ENCODE data around the gene NME1.
"Not testable (repeated sequence)": the region's sequence is repeated elsewhere in the genome, so short reads cannot be mapped to it uniquely, and the experiment has no call there.

NME1 gene

DNA sequence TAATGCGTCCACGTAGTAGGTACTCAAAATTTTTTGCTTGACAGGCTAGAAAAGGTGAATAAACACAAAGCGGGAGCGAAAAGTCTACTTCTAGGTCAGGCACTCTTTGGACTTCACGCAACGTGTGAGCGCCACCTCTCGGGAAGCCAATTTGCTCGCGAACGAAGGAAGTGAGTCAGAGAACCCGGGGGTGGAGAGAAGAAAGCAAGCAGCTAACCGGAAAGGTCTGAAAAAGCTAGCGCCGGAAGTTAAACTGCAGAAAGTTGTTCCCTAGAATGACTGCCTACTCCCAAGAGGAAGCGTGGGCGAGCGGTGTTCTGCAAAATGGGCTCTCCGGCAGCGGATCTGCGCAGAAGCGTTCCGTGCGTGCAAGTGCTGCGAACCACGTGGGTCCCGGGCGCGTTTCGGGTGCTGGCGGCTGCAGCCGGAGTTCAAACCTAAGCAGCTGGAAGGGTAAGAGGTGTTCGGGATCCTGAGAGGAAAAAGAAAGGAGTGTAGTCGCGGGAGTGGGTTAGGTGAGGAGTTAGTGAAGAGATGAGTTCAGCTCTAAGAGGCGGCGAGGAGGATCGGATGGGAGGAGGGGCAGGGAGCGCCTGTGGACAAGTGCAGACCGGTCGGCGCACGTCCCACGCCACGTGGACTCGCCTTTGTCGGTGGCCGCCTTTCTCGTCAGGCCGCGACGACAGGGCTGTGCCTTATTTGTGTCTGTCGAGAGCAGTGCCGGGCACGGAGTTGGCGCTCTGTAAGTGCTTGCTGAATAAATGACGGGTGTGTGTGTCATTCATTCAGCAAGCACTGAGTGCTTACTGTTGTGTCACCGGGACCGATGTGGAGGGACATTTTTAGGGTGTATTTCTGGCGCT is at the start of gene NME1:
Gene NME1 (plus strand): TSS at position 350 of the 863 bp plus-strand sequence. CDS start 2,096 bp downstream, outside the sequence.
- peak; percentile 98 for DNase-seq (ENCODE audit: low spot score)

GRCh38 chr17:51107778-51108177 is 45.6 kb upstream of the NME1 start:
- no peak for DNase-seq (ENCODE audit: low spot score)

DNA sequence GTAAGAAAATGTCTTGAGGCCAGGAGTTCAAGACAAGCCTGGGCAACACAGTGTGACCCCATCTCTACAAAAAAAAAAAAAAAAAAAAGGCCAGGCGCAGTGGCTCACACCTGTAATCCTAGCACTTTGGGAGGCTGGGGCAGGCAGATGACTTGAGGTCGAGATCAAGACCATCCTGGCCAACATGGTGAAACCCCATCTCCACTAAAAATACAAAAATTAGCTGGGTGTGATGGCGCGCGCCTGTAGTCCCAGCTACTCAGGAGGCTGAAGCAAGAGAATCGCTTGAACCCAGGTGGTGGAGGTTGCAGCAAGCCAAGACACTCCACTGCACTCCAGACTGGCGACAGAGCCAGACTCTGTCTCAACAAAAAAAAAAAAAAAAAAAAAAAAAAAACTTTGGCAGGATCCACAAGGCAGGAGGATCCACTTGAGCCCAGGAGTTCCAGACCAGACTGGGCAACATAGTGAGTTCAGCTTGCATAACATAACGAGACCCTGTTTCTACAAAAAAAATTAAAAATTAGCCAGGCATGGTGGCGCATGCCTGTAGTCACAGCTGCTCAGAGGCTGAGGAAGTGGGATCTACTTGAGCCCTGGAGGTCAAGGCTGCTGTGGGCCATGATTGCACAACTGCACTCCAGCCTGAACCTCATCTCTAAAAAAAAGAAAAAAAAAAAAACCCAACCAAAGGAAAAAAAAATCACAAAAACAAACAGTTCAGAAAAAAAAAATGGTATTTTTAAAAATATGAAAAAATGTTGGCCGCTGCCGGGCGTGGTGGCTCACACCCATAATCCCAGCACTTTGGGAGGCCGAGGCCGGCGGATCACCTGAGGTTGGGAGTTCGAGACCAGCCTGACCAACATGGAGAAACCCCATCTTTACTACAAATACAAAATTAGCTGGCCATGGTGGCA is 40.8 kb upstream of the NME1 start:
- DNase-seq (ENCODE audit: low spot score), result not testable (repeated sequence)

DNA sequence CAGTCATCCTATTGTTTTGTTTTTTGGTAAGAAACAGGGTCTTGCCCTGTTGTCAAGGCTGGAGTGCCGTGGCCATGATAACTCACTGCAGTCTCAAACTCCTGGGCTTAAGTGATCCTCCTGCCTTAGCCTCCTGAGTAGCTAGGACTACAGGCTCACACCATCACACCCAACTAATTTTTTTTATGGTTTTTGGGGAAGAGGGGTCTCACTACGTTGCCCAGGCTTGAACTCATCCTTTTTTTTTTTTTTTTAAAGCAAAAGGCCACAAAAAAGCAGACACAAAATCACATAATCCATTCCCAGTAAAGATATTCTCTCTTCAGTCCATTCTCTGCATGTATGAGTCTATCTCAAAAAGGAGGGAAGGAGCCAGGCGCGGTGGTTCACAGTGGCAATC is 38.2 kb upstream of the NME1 start:
- no peak for DNase-seq (ENCODE audit: low spot score)

DNA sequence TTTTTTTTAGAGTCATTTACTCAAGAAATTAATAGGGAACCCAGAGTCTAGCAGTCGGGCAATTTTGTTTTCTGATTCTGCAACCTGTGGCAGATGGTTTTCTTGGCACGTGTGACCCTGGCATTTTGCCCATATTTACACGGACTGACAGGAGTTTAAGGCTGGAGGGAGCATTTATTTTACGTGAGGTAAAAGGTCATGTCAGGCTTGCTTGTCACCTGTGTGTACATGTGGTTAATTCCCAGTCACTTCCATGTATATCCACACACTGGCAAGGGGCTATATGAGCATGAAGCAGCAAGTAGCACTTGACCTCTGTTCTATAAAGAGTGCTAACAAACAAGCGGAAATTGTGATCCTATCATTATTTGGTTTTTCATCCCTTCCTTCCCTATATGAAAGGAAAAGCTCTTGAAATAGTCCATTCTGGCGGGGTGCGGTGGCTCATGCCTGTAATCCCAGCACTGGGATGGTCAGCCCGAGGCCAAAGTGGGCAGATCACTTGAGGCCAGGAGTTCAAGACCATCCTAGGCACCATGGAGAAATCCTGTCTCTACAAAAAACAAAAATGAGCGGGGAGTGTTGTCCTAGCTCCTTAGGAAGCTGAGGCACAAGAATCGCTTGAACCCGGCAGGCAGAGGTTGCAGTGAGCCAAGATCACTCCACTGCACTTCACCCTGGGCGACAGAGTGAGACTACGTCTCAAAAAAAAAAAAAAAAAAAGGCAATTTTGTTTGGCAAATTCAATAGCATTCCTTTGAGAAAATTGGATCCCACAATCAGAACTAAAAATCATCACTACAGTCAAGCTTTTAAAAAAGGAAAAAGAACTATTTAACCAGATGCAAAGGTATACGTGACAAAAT is 34.8 kb upstream of the NME1 start:
- DNase-seq (ENCODE audit: low spot score), result no peak

DNA sequence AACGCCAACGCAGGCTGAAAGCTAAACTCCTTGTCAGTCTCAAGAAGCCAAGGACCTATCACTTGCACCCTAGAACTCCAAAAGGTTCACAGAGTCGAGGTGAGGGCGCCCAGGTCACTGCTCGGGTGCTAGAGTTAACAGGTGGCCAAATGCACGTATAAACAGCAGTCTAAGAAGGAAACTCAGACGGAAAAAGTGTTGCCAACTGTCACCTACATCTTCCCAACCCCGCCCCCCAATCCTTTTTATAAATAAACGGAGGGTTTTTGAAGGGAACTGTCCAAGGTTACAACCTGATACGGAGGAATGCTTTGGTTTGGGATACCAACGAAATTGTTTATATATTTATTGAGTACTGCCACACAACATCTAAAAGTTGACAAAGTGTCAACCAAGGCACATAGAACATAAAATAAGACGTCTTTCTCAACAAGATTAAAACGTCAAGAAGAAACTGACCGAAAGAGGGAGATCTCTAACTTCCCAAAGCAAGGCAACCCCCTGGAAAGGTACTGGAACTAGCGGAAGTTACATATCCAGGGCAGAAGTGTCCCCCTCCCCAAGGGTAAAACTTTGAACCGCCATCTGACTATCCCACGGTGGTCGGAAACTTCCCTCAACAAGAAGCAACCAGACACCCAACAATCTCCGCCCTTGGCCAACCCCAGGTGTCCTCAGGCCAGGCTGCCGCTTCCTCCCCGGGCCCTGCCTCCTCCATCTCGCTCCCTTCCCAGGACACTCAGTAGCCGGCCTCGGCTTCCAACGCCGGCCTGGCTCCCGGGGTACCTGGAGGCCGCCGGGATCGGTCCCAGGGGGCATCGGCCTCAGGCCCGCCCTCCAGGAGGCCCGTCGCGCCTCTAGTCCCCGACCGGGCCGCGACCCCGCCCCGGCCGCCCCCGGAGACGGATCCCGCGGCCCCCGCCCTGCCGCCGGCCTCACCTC is 33.7 kb upstream of the NME1 start:
- DNase-seq (ENCODE audit: low spot score), result peak; percentile 82

DNA sequence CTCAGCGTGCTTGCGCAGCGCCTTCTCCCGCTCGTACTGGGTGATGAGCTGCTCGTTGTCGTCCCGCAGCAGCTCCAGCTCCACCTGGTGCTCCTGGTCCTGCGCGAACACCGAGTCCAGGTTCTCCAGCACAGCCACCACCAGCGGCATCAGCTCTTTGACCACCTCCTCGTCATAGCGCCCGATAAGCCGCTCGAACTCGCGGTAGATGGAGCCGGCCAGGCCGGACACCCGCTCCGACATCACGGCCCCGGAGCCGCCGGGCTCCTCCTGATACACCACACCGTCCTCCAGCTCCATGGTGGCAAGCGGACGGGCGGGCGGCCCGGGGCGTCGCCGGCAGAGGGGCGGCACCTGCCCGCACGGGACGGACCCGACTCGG is 33.0 kb upstream of the NME1 start:
- no peak for DNase-seq (ENCODE audit: low spot score)

GRCh38 chr17:51120739-51121619 is 32.4 kb upstream of the NME1 start, which contains the start of gene SPAG9:
SPAG9 (minus strand) TSS chr17:51120868; CDS start chr17:51120656, 212 bp downstream.
- peak; percentile 97 for DNase-seq (ENCODE audit: low spot score)

- DNase-seq (ENCODE audit: low spot score), result peak; percentile 66
Measured at GRCh38 chr17:51121620-51122472, 31.5 kb upstream of the NME1 start.

GRCh38 chr17:51122473-51123115 is 30.8 kb upstream of the NME1 start:
- not testable (repeated sequence) for DNase-seq (ENCODE audit: low spot score)

DNA sequence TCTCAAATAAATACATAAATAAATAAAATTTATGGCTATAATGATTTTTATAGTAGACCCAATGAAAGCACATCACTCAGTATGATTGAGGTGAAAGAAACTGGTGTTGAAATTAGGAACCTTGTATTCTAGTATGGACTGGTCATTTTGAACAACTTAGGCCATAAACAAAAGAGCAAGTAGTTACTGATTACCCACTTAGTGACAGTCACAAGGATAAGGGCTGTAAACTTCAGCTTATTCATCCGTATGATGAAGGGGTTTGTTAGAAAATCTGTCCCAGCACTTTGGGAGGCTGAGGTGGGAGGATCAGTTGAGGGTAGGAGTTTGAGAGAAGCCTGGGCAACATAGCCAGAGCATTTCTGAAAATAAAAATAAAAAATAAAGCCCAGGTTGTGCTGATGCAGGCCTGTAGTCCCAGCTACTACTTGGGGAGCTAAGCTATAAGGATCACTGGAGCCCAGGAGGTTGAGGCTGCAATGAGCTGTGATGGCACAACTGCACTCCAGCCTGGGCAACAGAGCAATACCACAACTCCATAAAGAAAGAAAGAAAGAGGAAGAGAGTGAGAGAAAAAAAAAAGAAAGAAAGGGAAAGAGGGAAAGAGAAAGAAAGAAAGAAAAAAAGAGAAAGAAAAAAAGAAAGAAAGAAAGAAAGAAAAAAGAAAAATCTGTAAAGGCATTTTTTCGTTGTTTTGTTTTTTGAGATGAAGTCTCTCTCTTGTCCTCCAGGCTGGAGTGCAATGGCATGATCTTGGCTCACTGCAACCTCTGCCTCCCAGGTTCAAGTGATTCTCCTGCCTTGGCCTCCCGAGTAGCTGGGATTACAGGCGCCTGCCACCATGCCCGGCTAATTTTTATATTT is 28.5 kb upstream of the NME1 start:
- no peak for DNase-seq (ENCODE audit: low spot score)

DNA sequence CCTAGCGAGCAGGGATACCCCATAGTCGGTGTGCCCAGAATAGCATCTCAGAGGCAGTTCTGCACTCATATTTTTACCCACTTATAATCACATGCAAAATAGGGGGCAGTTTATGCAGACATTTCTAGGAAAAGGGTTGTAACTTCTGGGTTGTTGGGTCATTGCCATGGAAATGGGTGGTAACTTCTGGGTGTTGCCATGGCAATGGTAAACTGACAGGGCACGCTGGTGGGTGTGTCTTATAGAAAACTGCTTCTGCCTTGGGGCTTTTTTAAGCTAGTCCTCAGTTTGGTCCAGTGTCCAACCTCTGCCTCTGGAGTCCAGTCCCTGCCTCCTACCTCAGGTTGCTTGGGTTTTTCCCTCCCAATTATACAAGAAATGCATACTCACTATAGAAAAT is 25.3 kb upstream of the NME1 start:
- DNase-seq (ENCODE audit: low spot score), result no peak

- DNase-seq (ENCODE audit: low spot score), result no peak
Measured at GRCh38 chr17:51132964-51133319, 20.4 kb upstream of the NME1 start.

DNA sequence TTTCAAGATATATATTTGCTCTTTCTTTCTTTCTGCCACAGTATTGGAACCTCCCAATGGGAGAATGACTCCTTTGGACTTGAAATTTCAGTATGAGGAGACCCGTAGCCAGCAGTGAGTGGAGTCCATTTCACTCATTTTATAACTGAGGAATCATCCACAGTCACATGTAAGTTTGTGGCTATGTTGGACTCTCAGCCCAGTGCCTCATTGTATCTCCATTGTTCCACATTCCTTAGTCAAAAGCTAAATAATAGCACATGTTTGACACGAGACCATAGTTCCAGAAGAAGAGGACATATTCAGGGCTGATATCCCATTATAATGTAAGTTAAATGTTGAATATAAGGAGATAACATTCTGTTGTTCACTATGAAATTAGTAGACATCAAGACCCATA is 20.0 kb upstream of the NME1 start:
- DNase-seq (ENCODE audit: low spot score), result no peak

DNA sequence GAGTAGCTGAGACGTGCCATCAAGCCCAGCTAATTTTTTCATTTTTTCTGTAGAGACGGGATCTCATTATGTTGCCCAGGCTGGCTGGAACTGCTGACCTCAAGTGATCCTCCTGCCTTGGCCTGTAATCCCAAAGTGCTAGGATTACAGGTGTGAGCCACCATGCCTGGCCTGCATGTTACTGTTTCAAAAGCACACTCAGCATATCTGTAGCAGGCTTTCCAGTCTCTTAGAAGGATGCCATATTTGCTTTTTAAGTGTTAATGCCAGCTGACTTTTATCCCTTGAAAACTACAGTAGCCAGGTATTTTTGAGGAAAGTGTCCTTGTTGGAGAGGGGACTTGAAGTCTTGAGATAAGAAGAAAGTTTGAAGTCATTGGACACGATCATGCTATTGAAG is 17.4 kb upstream of the NME1 start:
- DNase-seq (ENCODE audit: low spot score), result no peak

DNA sequence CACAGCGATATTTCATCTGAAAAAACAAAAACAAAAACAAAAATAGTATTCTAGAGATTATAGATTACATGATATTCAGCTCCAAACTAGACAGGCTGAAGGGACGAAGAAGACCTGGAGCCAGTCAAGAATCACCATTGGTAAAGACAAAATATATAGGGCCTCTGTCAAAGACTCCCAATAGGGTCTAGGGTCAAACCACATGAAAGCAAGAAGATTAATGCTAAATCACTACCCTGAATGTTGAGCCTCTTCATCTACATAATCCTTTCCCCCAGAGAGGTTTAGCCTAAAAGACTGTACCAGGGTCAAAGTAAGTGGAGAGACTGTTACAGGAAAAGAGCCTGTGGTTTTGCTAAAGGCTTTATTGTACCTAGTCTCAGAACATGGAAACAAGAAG is 10.8 kb upstream of the NME1 start:
- DNase-seq (ENCODE audit: low spot score), result no peak
